ENCODE data around the gene SLC7A4. TPM values are rescaled to one million over a fixed set of nuclear protein-coding genes. Genes with fewer than 3 reads are reported as not detected.

The SLC7A4 gene
- polyA plus RNA-seq, 1 experiment, result 0.29 TPM

DNA sequence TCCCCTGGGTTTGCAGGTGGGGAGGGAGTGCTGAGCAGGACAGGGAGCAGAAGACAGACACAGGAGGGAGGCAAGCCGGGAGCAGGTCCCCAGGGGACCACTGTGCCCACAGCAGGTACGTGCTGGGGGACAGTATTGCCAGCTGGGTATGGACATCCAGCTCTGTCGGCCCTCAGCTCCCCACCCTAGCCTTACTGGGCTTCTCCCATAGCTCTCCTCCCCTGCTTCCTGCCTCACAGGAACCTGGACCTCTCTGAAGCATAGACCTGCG is 23.1 kb upstream of the SLC7A4 start:
- TF ChIP-seq, protein P1, sequence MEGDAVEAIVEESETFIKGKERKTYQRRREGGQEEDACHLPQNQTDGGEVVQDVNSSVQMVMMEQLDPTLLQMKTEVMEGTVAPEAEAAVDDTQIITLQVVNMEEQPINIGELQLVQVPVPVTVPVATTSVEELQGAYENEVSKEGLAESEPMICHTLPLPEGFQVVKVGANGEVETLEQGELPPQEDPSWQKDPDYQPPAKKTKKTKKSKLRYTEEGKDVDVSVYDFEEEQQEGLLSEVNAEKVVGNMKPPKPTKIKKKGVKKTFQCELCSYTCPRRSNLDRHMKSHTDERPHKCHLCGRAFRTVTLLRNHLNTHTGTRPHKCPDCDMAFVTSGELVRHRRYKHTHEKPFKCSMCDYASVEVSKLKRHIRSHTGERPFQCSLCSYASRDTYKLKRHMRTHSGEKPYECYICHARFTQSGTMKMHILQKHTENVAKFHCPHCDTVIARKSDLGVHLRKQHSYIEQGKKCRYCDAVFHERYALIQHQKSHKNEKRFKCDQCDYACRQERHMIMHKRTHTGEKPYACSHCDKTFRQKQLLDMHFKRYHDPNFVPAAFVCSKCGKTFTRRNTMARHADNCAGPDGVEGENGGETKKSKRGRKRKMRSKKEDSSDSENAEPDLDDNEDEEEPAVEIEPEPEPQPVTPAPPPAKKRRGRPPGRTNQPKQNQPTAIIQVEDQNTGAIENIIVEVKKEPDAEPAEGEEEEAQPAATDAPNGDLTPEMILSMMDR (IDR thresholded peaks at IDR 0.05; ENCODE audit: insufficient read depth, low read depth, low read length), result no peak
- H3K36me3 ChIP-seq (ENCODE audit: control insufficient read depth, insufficient read depth, low read length), result no peaks in the 10 kb centered on the region
- ChIA-PET CTCF (interaction anchor here (1.3 kb wide), 1 partner anchor 10 kb away, joined by 4 read pairs; no protein-coding TSS in a partner anchor), POLR2A (no interaction called here)
- no peak overlapping the region for H3K4me3 ChIP-seq (ENCODE audit: low read depth, low read length)
- no peaks in the 10 kb centered on the region for H3K27me3 ChIP-seq (ENCODE audit: control insufficient read depth, insufficient read depth, low read length)
- DNase-seq (ENCODE audit: low read depth), result no peak

DNA sequence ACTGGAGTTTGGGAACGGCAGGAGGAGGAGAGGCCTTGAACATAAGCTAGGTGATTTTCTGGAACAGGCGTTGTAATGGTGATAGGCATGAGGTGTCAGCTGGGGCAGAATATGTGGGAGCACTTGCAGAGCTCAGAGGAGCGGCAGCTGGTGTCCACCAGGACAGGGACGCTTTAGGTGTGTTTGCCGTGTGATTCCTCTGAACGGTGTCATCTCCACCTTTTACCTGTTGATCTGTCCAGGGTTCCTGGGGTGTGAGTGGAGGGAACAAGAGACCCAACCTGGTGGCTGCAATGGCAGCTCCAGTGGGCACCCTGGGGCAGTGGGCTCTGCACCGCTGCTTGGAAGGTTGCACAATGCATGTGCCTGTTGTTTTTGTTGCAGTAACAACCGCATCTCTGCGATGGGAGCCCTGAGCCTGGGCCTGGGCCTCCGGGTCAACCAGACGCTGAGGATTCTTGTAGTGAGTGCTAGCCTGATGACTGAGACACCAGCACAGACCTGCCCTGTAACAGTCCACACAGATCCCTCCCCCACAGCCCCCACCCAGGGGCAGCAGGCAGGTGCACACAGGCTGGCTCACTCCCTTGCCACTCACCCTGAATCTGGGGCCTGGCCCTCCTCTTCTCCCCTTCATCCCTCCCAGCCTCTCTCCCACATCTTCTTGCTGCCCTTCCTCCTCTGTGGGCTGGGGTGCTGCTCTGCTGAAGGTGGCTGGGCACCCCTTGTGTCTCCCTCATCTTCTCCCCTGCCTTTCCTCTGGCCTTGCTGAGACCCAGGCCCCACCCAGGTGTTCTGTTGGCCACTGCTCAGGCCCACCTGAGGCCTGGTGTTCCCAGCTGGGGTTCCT is 22.6 kb upstream of the SLC7A4 start:
- POLR2A ChIA-PET, result no interaction called here
- CTCF ChIA-PET, result no interaction called here
- no peaks in the 10 kb centered on the region for H3K27me3 ChIP-seq (ENCODE audit: control insufficient read depth, insufficient read depth, low read length)
- no peaks in the 10 kb centered on the region for H3K36me3 ChIP-seq (ENCODE audit: control insufficient read depth, insufficient read depth, low read length)
- TF ChIP-seq, protein P1 (IDR thresholded peaks at IDR 0.05; ENCODE audit: insufficient read depth, low read depth, low read length), result no peak
- no peak for DNase-seq (ENCODE audit: low read depth)
- no peak overlapping the region for H3K4me3 ChIP-seq (ENCODE audit: low read depth, low read length)

DNA sequence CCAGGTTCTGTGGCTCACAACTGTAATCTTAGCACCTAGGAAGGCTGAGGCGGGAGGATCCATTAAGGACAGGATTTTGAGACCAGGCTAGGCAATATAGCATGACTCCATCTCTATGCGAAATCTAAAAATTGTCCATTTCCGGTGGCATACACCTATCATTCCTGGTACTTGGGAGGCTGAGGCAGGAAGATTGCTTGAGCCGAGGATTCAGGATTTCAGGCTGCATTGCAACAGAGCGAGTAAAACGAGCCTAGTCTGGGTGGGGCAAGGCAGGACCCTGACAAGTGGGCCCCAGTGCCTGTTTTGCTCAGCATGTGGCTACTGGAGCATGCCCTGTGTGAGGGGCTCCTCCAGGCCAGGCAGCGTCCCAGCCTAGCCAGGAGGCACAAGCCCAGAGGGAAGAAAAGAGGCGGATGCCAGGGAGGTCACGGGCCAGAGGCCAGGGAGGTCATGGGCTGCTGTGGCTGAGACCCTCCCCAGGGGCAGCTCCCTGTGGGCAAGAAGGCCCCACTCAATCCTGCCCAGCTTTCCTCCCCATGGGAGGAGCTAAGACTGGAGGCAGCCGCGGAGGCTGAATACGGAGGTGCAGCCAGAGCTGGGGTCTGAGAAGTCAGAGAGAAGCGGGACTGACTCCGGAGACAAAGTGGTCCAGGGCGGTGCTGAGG is 21.8 kb upstream of the SLC7A4 start:
- H3K36me3 ChIP-seq (ENCODE audit: control insufficient read depth, insufficient read depth, low read length), result no peaks in the 10 kb centered on the region
- no peak overlapping the region for H3K4me3 ChIP-seq (ENCODE audit: low read depth, low read length)
- no peaks in the 10 kb centered on the region for H3K27me3 ChIP-seq (ENCODE audit: control insufficient read depth, insufficient read depth, low read length)
- DNase-seq (ENCODE audit: low read depth), result no peak
- TF ChIP-seq, protein P1 (IDR thresholded peaks at IDR 0.05; ENCODE audit: insufficient read depth, low read depth, low read length), result no peak
- ChIA-PET CTCF (no interaction called here), POLR2A (no interaction called here)

DNA sequence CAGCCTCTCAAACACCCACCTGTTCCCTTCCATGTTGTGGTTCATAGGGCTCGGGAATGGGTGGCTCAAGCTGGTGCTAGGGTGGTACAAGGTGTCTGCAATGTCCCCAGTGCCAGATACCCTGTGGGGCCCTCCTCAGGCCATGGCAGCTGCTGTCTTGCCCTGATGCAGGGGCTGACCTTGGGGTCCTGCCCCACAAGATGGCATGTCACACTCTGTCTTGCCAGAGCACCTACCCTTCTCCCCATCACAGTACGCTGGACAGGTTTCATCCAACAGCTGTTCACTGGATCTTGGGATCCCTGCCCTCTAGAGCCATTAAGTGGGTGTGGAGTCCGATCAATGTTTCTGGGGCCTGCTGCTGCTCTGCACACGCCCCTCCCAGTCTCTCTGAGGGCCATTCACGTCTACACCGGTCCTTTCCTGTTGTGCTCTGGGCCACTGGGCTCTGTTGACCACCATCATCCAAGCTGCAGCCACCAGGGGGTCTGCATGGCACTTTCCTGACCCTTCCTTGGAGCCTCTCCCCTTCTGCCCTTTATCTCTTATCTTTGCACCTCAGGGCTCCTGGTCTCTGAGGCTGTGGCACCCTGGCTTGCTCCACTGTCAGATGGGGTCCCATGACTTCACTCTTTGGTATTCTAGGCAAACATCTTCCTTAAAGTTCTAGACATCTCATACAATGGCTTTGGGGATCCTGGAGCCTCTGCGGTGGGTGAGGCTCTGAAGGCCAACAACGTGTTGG is 20.5 kb upstream of the SLC7A4 start:
- H3K27me3 ChIP-seq (ENCODE audit: control insufficient read depth, insufficient read depth, low read length), result no peaks in the 10 kb centered on the region
- ChIA-PET POLR2A (no interaction called here), CTCF (interaction anchor here (1.6 kb wide), 1 partner anchor 11 kb away, joined by 4 read pairs; no protein-coding TSS in a partner anchor)
- TF ChIP-seq, protein P1 (IDR thresholded peaks at IDR 0.05; ENCODE audit: insufficient read depth, low read depth, low read length), result no peak
- no peaks in the 10 kb centered on the region for H3K36me3 ChIP-seq (ENCODE audit: control insufficient read depth, insufficient read depth, low read length)
- no peak overlapping the region for H3K4me3 ChIP-seq (ENCODE audit: low read depth, low read length)
- no peak for DNase-seq (ENCODE audit: low read depth)

DNA sequence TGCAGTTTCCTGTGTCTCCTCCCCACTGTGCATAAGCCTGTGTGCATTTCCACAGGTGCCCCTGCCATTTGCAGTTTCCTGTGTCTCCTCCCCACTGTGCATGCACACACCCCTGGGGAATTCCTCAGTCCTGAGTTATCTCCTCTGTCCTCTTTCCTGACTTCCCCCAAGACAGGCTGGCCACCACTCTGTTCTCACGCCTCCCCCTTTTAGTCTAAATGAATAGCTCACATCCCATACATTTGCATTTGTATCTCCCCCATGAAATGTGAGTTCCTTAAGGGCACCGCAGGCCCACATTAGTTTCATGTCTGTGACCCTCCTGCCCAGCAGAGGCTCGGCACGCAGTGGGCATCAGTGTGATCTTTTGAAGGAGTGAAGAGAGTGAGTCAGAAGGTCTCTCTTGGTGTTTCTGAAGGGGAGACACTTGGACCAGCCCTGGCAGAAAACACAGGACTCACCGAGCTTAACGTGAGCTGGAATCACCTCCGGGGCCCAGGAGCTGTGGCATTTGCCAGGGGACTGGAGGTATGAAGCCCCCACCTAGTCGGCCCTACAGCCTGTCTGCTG is 19.6 kb upstream of the SLC7A4 start:
- POLR2A ChIA-PET, result no interaction called here
- no peaks in the 10 kb centered on the region for H3K27me3 ChIP-seq (ENCODE audit: control insufficient read depth, insufficient read depth, low read length)
- CTCF ChIA-PET, result interaction anchor here (1.6 kb wide), 1 partner anchor 12 kb away, joined by 4 read pairs; no protein-coding TSS in a partner anchor
- DNase-seq (ENCODE audit: low read depth), result no peak
- TF ChIP-seq, protein P1 (IDR thresholded peaks at IDR 0.05; ENCODE audit: insufficient read depth, low read depth, low read length), result no peak
- no peaks in the 10 kb centered on the region for H3K36me3 ChIP-seq (ENCODE audit: control insufficient read depth, insufficient read depth, low read length)
- no peak overlapping the region for H3K4me3 ChIP-seq (ENCODE audit: low read depth, low read length)
